ENCODE results near the gene ERI3.

GRCh38 chr1:44310006-44310405, 45.1 kb downstream of the ERI3 start:
- TF ChIP-seq CTCF (IDR thresholded peaks at IDR 0.05; ENCODE audit: poor library complexity) (no peak), EZH2 (IDR thresholded peaks at IDR 0.05; ENCODE audit: borderline replicate concordance) (no peak)
